NCI-H2227 treated with DMSO at 0.1 percent for 48 hours (cell line): Measurements from ENCODE around the gene ZBTB5.
"Not testable (repeated sequence)": the region's sequence is repeated elsewhere in the genome, so short reads cannot be mapped to it uniquely, and the experiment has no call there.

Experiments
- DNase-seq: peaks from one replicate; lab custom pipeline; 2025; lab: John Stamatoyannopoulos, UW

The ZBTB5 gene

DNA sequence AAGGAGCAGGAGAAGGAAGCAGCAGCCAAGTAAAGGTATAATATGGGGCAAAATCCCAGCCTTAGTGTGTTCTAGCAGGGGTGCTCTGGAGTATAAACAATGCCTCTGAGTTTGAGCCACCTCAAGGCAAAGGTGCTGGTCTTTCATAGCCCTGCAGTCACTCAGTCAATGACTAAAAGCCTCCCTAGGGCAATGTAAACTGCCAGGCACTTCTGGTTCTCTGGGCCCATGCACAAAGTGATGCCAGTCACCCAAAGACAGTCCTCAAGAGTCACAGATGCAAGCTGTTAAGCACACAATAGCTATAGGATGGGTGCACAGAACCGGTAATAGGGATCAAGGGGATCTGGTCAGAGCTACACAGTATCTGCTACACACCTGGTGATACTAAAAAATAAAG, 12.6 kb downstream of the ZBTB5 start:
- DNase-seq, result no peak

DNA sequence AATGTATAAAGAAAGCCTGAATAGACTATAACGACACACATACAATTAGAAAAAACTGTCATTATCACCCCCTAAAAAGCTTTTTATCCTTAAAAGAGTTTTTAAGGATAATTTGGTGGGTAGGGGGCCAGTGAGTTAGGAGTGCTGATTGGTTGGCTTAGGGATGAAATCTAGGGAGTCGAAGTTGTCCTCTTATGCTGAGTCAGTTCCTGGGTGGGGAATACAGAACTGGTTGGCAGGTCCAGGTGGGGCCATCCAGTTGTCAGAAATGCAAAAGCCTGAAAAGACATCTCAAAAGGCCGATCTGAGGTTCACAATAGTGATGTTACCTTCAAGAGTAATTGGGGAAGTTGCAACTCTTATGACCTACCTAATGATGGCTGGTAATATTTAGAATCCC, 13.6 kb downstream of the ZBTB5 start:
- no peak for DNase-seq

DNA sequence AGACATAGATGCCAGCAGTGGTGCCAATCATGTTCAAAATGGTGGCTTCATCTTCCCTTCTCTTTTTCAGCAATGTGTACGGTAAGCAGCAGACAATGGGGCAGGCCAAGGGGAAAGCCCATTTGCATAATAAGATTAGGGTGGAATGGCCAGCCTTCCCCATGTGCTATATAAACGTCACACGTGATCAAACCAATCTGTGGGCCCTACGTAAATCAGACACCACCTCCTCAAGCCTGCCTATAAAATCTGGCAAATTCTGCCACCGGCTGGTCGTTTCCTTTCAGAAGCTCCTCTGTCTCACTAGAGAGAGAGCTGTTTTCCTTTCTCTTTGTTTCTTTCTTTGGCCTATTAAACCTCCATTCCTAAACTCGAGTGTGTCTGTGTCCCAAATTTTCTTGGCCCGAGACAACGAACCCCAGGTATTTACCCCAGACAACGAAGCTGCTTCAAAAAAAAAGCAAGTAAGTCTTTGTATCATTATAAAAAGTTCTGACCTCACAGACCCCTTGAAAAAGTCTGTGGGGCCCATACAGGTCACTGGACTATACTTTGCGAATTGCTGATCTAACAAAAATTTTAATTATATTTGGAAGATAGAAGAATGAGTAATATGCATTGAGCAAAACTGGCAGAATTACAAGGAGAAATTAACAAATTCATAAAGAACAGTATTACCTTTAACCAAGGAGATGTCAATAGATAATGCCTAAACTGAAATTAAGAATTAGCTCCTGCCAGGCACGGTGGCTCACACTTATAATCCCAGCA, 15.2 kb downstream of the ZBTB5 start:
- DNase-seq, result no peak

DNA sequence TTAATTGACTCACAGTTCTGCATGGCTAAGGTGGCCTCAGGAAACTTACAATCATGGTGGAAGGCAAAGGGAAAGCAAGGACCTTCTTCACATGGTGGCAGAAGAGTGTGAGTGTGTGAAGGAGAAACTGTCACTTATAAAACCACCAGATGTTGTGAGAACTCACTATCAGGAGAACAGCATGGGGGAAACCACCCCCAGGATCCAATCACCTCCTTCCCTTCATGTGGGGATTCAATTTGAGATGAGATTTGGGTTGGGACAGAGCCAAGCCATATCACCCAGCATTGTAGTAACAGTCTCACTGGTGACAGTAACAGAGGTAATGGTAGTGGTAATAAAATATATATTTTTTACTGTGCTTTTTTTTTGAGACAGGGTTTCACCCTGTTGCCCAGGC, 18.1 kb downstream of the ZBTB5 start:
- DNase-seq, result no peak

DNA sequence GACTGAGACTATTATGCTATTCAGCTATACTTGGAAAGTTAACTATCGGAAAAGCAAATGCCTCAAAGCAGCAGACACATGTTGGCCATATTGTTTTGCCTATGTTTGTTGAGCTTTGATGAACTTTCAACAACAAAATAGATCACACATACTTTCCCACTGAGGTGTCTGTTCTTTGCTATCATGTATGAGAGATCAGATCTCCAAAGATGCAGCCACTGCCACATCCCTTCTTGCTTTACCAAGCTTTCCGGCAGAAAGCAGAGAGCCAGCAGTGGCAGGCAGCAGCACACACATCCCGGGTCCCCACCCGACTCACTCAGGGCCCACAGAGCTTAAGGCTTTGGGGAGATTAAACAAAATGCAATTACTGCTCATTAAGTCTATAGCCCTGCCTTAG, 18.8 kb downstream of the ZBTB5 start:
- no peak for DNase-seq

DNA sequence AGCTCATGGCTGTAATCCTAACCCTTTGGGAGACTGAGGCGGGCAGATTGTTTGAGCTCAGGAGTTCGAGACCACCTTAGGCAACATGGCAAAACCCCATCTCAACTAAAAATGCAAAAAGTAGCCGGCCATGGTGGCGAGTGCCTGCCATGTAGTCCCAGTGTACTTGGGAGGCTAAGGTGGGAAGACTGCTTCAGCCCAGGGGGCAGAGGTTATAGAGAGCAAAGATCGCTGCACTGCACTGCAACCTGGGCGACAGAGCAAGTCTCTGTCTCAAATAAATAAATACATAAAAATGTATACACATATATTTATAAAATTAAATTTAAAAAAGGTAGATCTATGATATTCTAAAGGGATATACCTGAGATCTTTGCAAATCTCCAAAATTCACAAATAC, 19.4 kb downstream of the ZBTB5 start:
- no peak for DNase-seq

DNA sequence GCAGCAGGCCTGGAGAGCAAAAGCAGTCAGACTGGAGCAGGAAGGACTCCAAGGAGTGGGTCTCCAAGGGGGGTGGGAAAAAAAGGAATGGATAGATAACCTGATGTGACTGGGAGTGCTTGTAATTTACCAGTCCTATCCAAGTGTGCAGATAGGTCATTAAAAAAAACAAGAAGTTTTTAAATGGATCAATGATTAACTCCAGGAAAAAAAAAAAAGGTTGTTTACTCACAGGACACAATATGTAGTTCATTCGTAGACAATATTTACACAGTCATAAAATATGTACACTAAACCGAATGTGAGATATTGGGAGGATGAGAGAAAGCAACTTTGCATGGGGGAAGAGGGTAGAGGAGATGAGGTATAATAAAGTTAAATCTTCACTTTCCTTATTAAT, 20.4 kb downstream of the ZBTB5 start:
- DNase-seq, result no peak

DNA sequence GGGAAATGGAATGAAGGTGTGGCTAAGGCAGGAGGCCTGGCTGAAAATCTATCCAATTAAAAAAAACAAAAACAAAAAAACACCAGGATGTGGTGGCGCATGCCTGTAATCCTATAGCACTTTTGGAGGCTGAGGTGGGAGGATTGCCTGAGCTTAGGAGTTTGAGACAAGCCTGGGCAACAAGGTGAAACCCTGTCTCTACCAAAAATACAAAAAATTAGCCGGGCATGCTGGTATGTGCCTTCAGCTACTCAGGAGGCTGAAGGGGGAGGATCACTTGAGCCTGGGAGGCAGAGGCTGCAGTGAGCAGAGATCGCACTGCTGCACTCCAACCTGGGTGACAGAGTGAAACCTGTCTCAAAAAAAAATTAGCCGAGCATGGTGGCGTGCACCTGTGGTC, 21.7 kb downstream of the ZBTB5 start:
- DNase-seq, result no peak

DNA sequence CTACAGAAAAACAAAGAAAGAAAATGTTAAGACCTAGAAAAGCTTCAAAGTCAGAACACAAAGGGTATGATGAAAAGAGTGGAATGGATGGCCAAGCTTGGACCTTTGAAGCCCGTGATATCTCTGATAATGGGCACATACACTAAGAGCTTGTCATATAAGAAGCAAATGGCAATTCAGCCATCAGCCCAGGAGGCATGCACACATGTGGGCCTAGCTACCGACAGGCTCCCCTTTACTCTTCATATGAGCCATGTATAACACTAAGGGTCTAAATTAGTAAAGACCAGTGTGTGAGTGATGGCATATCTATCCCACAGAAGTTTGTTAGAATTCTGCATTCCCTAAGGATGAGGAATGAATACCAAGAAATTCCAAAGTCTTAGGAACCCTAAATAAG, 22.7 kb downstream of the ZBTB5 start:
- DNase-seq, result no peak

DNA sequence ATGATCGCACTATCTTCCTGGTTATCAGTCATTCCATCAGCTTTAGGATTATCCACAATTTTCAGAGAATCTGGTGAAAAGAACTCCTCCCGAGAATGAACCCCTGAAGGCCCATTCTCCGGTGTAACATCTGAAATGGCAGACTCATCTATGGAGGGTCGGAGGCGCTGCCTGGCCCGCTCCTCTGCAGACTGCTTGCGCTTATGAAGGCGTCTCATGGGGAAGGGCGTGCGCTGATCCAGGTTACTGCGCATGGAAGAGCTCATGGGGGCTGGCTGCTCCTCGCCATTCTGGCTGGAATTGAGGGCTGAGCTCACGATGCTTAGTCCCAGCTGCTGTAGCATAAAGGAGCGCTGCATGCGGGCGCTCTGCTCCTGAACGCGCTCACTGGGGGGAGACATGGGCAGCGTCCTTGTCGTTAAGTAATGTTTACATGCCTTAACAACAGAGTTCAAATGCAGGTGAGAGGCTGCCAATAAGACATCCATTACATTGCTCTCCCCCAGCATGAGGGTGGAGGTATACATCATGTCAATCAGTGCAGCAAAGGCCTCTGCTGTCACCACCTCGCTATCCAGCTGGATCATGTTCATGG, 23.4 kb downstream of the ZBTB5 start:
- DNase-seq, result no peak

DNA sequence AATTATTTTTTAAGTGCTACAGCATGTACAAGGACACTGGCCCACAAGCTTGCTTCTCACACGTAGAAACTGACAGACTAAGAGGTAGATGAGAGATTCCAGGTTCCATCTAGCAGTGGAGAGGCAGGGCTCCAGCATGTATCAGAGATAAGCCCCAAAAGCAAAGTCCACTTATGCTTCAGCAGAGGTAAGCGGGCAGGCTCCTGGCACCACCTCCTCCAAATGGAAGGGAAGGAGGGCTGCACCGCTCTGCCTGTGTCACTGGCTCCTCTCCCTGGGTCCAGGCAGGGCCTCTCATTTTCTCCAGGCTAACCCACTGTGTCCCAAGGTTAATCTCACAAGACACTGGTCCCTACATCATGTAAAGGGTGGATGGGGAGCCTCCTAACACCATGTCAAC, 26.9 kb downstream of the ZBTB5 start:
- no peak for DNase-seq

DNA sequence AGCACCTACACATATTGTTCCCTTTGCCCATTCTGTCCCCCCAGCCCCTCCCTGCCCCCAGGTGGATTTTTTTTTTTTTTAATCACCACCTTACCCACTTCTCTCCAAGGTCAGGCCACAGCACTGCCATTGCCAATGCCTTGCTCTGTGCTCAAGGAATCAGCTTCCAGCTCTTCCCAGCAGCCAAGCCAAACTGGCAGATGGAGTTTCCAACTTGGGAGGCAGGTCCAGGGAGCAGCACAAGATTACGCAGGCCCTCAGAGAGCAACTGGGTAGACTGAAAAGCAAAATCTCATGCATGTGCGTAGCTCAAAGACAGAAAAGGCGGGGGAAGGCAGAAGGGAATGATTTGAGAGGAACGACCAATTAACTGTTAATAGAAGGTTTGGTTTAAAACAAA, 27.6 kb downstream of the ZBTB5 start:
- DNase-seq, result no peak

DNA sequence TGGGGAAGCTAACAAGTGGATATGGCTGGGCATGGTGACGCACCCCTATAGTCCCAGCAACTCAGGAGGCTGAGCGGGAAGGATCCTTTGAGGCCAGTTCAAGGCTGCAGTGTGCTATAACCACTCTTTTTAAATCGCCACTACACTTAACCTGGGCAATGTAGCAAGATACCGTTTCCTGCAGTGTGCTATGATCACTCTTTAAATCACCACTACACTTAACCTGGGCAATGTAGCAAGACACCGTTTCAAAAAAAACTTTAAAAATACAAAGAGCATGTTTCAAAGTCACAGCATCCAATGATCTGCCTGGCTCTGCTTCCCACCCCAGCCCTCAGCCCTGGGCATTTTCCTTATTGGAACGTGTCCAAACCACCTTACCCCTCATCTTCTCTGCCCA, 28.2 kb downstream of the ZBTB5 start:
- DNase-seq, result no peak

DNA sequence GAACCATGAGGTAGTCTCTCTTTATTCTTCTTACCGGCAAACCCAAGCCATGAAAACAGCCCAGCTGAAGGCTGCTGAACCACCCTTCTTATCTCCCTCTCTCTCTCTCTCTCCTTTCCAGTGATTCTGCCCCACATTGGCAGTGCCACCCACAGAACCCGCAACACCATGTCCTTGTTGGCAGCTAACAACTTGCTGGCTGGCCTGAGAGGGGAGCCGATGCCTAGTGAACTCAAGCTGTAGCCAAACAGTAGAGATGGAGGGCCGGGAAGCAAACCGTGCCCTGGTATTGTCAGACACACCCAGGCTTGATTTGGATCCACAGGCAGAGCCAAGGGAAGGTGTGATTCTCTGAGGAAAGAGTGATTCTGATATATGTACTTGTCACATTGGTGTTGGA, 28.7 kb downstream of the ZBTB5 start:
- no peak for DNase-seq

DNA sequence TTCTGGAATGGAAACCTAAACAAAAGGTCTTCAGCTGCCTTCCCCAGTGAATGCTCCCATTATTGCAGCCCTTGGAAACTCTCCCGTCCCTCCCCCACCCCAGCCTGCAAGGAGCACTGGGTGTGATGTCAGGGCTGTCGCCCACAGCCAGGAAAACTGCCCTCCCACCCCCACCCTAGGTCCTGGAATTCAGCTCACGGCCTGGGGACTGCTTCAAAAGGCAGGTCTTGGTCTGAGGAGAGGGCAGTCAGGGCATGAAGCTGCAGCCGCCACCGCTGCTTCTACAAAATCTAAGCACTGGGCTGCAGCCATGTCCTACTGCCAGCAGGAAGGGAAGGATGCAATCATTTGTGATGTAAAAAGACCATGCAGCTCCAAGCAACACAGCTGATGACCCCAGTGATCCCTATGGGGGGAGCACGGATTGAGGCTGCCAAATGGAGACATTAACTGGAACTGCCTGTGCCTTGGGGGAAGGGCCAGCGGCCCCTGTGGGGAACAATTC, 31.3 kb downstream of the ZBTB5 start:
- DNase-seq, result peak; percentile 5

DNA sequence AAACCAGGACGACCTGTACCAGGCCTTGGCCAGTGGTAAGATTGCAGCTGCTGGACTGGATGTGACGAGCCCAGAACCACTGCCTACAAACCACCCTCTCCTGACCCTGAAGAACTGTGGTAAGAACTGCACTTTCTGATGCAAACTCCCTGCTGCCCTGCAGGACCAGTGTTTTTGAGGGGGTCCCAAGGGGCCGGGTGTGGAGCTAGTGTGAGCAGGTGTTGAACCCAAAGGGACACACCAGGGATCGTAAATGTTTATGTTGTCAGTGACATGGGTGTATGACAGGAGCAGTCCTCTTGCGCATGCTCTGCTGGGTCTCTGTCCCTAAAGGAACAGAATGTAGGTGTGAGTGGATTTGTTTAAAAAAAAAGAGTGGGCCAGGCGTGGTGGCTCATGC, 33.2 kb downstream of the ZBTB5 start:
- DNase-seq, result no peak

DNA sequence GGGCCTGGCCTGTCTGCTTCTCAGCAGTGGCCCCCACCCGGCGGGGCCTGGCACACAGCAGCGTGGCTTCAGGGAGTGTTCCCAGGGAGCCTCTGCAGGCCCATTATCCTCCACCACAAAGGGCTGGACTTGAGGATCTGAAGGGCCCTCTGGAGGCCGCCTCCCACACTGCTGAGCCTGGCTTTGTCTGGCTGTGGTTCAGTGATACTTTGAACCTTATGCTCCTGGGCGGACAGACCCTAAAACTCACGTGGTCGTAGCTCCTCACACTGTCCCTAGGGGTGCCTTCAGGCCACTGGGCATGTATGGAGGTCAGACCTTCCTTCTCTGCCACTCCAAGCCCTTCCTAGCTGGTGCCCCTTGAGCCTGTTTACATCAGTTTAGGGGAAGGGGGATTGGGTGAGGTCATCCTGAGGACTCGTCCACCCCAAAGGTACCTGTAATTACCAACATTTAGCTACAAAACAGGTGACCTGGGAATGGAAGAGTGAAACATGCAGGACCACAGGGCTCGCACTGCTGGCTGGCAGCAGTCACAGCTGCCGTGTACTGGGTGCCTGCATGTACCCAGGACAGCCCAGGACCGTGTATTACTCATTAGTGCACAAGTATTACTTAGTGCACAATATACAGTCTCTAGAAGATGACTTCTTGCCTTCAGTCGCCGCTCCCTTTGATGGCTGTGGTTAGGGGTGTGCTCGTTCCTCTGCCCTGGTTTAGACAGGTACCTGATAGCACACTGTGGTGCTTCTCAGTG, 34.2 kb downstream of the ZBTB5 start:
- DNase-seq, result no peak

DNA sequence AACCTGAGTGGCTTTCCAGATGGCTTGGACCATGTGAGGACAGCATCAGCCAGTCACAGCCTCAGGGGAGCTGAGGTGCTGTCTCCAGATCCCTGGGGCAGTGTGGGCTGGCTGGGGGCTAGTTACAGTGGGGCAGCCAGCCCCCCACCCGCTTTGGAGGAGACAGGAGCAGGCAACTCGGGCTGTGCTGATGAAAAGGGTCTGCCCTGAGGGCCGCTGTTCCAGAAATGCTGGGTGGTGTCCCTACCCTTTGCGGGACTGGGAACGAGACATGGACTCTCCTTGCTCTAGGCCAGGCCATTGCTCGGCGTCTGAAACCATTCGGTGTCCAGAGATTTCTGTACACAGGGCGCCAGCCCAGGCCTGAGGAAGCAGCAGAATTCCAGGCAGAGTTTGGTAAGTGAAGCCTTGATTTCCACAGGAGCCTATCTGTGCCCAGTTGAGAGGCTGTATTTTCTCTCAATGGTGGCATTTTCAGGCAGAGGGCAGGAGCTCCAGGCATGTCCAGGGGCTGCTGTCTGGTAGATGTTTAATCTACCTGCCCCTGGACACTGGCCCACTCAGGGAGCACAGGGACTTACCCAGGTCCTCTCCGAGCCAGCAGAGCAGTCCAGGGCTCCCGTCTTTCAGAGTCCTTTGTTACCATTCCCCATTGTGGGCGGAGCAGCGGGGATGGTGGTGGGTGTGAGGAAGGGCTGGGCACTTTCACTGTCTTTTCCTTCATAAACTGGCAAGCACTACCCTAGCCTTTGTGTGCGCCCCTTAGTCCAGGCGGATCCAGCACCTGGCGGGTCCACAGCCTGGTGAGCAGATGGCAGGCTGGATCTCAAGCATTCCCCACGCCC, 35.6 kb downstream of the ZBTB5 start:
- DNase-seq, result no peak

DNA sequence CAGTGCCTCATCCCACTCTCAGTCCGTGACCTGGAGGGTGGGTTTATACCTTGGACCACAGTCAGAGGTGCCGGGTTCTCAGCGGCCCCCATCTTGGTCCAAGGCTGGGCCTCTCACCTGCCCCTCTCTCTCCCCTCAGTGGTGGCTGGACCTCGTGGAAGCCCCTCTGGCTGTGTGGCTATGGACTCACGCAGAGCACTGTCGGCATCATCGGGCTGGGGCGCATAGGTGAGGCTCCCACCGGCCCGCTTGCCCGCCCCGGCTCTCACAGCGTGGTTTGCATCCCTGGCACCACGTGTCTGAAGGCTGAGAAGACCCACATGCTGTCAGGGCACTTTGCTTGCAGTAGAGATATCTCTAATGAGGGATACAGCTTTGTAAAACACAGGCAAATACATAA, 36.9 kb downstream of the ZBTB5 start:
- DNase-seq, result no peak

DNA sequence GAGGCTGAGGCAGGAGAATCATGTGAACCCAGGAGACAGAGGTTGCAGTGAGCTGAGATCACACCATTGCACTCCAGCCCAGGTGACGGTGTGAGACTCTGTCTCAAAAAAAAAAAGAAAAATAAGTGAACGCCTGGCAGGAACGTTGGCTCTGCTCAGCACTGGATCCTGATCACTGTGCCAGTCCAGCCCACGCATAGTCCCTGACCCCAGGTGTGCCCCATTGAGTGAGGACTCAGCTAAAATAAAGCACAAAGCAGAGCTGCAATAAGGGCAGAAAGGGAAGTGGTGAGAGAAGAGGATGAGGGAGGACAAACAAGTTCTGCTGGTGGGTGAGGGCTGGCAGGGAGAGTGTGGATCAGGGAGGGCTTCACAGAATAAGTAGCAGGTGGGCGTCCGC, 38.4 kb downstream of the ZBTB5 start:
- no peak for DNase-seq

DNA sequence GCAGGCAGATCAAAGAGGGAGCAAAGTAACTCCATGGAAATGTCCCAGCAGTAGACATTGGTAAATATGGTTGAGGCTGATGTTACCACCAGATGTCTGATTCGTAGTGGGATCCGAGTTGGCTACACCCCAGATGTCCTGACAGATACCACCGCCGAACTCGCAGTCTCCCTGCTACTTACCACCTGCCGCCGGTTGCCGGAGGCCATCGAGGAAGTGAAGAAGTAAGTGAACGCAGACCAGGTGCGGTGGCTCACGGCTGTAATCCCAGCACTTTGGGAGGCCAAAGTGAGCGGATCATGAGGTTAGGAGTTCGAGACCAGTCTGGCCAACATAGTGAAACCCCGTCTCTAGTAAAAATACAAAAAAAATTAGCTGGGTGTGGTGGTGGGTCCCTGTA, 38.8 kb downstream of the ZBTB5 start:
- not testable (repeated sequence) for DNase-seq

DNA sequence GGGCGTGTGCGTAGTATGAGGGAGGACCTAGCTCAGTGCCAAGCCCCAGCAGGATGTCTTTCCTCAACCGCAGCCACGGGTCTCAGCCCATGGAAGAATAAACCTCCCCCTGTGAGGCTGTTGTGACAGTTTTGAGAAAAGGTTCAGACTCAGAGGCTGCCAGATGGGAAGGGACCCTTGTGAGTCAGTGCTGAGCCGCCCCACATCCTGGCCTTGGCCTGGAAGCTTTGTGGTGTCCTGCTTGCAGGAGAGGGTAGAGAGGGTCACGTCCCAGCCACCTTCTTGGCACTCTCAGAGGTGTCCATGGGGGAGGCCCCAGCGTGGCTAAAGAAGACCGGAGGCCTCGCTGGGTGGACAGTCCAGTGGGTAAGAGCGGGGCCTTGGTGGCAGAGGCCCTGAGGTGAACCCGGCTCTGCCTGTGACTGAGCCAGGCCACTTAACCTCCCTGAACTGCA, 39.9 kb downstream of the ZBTB5 start:
- DNase-seq, result no peak
